ENCODE results near the gene GCLM. TPM values are rescaled to one million over a fixed set of nuclear protein-coding genes. Genes with fewer than 3 reads are reported as not detected.

GCLM gene
- total RNA-seq, 1 experiment from 2014 or later: 52.6 TPM

DNA sequence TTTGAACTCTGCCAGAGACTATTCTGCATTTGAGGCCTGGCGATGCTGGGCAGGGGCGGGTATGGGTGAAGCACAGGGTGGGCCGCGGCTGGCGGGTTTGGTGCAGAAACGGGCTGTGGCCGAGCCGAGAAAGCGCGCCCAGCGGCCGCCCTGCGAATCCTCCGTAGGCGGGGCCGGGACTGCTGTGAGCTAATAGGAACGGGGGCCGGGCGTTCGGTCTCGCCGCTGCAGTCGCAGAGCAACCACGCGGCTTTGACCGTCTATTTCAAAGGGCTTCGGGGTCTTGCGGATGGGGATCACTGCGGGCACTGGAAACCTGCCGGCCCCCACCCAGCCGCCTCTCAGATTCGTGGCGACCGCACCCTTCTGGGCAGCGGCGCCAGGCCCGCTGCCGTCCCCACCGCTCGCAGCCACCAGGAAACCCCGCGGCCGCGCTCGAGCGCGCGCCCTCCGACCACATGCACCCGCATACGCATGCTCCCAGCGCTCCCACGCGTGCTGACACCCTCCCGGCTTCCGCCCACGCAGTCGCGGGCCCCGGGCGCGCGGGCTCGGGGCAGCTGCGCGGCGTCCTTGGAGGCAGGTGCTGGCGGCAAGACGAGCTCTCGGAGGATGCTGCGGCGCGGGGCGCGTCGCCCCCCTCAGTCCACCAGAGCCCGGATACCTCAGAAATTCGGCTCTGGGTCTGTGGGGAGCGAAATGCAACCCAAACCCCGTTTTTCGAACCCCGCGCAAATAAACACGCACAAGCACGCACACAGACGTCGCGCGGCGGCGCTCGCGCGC, 62.8 kb downstream of the GCLM start:
- DNase-seq (ENCODE audit: low spot score): peak; percentile 63

DNA sequence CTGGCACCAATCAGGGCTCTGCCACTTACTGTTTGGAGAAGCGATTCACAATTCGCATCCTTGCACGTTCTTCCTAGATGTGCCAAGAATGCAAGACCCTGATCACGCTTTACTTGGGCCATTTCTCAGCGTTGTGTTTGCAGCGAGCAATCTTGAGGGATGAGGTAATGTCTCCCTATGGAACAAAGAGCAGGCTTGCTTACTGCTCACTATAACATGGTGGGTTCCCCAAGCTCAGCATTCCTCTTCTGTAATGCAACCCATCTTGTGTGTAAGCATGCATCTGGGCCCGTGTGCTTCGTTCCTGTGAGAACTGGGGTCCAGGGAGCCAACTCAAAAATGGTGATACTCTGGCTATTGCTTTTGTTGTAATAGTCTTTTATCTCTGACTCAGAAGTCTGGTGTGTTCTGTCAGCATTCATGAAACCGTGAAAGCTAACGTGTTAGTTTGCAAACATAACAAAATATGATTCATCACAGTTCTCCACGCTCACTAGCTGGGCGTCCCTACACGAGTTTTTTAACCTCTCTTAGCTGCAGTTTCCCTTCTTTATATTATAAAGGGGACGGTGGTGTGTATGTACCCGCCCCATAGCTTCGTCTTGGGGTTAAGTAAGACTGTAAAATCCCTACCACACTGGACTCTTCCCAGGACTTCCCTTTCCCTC, 63.6 kb downstream of the GCLM start:
- peak; percentile 67 for DNase-seq (ENCODE audit: low spot score)

- DNase-seq (ENCODE audit: low spot score): peak; percentile 68
These were observed 64.8 kb downstream of the GCLM start for GRCh38 chr1:93844262-93845045.

DNA sequence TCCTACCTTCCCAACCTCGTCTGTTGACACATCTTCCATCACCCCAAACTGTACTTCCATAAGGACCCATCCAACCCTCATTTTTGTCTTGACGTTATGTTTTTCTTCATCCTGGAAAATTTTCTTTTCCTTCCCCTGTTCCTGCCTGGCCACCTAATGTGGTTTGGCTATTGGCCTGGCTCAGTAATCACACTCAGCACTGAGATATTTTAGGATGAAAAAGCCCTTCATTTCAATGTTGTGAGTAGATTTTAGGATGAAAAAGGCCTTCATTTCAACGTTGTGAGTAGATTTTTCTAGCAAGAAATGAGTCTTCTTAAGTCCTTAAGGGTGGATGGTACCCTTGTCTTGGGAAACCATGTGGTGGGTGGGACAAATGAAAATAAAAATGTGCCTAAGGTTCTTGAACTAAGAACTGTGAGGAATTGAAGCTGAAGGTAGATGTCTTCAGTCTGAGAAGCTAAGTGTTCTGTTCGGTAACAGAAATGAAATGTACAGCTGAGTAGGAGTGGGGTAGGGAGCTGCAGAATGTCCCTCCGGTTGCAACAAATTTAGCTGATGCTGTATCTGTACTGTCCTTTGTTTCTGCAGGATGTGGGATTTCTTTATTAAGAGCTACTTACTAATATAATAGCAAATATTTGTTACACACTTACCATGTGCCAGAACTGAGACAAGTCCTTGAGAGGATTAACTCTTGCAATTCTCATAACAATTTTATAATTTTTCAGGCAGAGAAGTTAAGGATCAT, 66.3 kb downstream of the GCLM start:
- no peak for DNase-seq (ENCODE audit: low spot score)

- DNase-seq (ENCODE audit: low spot score): no peak
These were observed 67.5 kb downstream of the GCLM start for GRCh38 chr1:93841771-93842170.

GRCh38 chr1:93840956-93841482, 68.2 kb downstream of the GCLM start:
- DNase-seq (ENCODE audit: low spot score): no peak

- DNase-seq (ENCODE audit: low spot score): no peak
These were observed 69.5 kb downstream of the GCLM start for GRCh38 chr1:93839753-93840152.

DNA sequence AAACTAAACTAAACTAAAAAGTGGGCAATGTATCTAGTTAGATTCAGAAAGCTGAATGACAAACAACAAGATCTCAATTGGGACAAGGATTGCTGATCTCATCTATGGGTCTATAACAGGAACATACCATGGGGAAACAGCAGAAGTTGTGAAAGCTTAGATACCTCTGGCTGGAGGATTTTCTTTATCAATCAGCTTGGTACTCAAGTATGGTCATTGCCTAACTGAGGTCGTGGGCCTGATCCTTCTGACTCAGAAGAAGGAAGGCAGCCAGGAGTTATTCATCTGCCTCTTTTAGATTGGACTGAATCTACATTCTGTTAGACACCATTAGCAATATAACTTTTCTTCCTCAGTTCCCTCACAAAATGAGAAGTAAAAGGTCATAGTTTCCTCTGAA, 69.9 kb downstream of the GCLM start:
- no peak for DNase-seq (ENCODE audit: low spot score)

GRCh38 chr1:93837961-93838360, 71.3 kb downstream of the GCLM start:
- no peak for DNase-seq (ENCODE audit: low spot score)

Other genes starting within 250 kb of the GCLM start
- gene BCAR3, start 227.6 kb downstream of the GCLM start, total RNA-seq (2014; rRNA removed; shearing (Covaris generic)): 21.8 and 23.7 TPM in 2 replicates
- 35.6 and 35.9 TPM in 2 replicates for gene DNTTIP2, start 30.2 kb downstream of the GCLM start, total RNA-seq (2014; rRNA removed; shearing (Covaris generic))
- gene ABCA4, start 211.7 kb upstream of the GCLM start, total RNA-seq (2014; rRNA removed; shearing (Covaris generic)): 1.0 and 1.1 TPM in 2 replicates

Data from H4 (cell line).